HG02943 (cell line): ENCODE data around the gene ZBTB37.
"Not testable (repeated sequence)": the region's sequence is repeated elsewhere in the genome, so short reads cannot be mapped to it uniquely, and the experiment has no call there.

Experiments used
- ATAC-seq: cut with Tn5 transposase; IDR thresholded peaks from one replicate; pipeline ENCODE4 v1.9.1; 2021; ENCODE audit warnings: mild to moderate bottlenecking, low read depth, moderate library complexity; ENCODE audit not compliant: unreplicated experiment

The ZBTB37 gene

GRCh38 chr1:173900427-173900826 lies 32.2 kb downstream of the ZBTB37 start:
- ATAC-seq = no peak

GRCh38 chr1:173900992-173901391 lies 32.8 kb downstream of the ZBTB37 start:
- no peak for ATAC-seq

- ATAC-seq = no peak
Observed at GRCh38 chr1:173903827-173904531, 35.8 kb downstream of the ZBTB37 start.

GRCh38 chr1:173913111-173913510 lies 44.9 kb downstream of the ZBTB37 start:
- no peak for ATAC-seq

GRCh38 chr1:173914366-173914871 lies 46.2 kb downstream of the ZBTB37 start:
- no peak for ATAC-seq

GRCh38 chr1:173915596-173915995 lies 47.4 kb downstream of the ZBTB37 start:
- ATAC-seq = no peak

GRCh38 chr1:173916667-173917066 lies 48.5 kb downstream of the ZBTB37 start:
- no peak for ATAC-seq

DNA sequence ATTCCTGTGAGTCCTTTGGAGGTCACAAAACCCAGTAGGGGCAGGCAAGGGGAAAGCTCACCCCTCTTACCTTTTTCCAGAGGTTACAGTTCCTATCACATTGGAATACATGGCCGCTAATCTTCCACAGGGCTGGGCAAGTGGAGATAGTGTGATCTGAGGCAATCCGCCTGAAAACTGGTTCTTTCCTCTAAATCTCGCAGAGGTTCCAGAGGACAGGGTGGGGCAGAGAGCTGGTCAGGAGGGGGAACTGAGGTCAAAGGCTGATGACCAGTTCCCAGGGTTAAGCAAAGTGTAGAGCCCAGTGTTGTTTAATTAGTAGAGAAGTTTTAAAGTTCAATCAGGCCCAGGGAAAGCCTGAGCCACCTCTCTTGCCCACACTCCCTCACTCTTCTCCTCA lies 49.0 kb downstream of the ZBTB37 start, which contains the start of gene SERPINC1:
TSS of gene SERPINC1 (minus strand) at position 179 of the 400 bp plus-strand sequence. CDS start at position 111, 68 bp downstream.
- no peak for ATAC-seq

DNA sequence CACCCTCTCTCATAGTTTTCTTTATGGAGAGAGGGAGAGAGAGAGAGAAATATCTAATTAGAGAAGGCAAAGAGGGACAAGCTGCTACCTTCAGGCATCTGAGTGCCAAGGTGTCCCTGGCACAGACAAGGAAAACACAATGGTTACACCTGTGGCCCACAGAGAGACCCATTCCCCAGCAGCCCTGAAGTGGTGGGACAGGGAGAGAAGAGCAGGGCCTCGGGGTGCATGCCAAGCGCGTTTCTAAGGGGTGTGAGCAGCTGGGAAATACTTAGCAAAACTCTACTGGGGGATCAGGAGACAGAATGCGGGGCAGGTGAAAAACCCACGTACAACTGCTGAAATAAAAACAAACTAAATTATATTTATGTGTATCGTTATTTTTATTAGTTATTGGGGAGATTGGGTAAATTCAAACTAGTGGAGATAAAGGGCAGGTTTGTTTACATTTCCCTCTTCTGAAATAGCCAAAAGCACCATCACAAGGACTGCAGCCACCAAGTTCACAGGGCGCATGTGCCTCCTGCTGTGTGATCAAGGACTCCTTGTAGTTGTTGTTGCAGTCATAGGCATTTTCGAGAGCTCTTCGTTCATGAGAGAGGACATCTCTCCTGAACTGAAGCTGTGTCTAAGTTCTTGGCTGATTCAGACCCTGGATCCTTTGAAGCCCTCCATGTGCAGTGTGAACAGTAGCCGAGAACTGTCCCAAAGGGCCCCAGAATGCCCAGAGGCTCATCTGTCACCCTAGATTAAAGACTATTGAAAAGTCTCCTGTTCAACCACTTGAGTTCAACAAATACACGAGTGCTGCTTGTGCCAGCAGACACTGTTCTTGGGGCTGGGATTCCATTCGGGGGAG lies 49.7 kb downstream of the ZBTB37 start:
- no peak for ATAC-seq

GRCh38 chr1:173920861-173921260 lies 52.7 kb downstream of the ZBTB37 start:
- ATAC-seq = no peak

DNA sequence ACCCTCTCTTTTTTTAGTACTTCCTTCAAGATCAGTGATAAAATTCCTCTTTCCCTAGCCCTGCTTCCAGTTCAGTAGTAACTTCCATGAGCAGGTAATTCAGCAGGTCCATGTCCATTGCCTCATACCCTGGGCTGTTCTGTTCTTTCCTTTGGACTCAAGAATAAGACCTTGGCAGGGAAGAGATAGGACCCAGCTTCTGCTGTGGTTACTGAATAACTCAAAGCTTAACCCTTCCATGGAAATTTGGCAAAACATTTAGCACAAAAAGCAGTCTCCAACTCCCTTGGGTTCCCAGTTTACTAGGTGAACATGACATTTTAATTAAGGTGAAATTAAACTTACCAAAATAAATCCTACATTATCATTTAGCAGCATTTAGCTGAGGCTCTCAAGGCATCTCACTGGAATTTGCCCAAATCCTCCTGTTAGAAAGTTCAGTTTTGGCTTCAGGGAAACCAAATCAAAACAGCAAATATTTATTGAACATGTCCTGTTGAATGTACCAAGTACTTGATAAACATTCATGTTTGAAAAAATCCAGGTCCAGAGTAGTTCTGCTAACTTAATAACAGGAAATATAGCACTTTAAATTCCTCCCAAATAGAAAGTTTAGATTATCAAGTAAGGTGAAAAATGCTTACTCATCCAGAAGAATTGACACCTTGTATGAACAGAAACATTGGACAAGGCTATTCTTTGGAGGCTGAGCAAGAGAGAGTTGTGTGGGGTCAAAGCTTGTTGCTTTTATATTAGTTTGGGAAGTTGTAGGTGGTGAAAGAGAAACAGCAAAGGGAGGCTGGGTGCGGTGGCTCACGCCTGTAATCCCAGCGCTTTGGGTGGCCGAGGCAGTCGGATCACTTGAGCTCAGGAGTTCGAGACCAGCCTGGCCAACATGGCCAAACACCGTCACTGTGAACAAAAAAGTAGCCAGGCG lies 57.4 kb downstream of the ZBTB37 start:
- ATAC-seq = no peak

DNA sequence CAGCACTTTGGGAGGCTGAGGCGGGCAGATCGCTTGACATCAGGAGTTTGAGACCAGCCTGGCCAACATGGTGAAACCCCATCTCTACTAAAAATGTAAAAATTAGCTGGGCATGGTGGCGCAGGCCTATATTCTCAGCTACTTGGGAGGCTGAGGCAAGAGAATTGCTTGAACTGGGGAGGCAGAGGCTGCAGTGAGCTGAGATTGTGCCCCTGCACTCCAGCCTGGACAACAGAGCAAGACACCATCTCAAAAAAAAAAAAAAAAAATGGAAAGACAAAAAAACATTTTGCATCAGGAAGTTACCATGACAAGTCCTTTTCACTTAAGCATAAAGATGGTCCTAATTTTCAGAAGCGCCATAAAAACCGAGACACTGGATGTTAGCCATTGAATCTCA lies 62.4 kb downstream of the ZBTB37 start:
- not testable (repeated sequence) for ATAC-seq

DNA sequence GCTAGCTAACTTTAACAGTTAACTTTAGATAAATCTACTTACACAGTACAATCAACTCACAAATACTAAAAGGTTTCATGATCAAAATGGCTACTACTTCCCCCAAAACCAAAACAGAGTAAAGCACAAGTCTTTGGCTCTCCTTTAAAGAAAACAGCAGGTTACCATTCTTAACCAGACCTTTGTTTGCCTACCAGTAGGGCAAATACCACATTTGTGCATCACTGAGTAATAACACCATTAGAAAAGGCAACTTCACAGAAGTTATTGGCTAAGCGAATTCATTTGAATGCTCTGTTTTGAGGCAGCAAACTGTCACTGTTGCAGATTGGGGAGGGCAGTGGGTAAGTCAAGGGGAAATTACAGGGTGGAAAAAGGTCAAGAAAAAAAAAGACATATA lies 66.3 kb downstream of the ZBTB37 start:
- ATAC-seq = no peak

DNA sequence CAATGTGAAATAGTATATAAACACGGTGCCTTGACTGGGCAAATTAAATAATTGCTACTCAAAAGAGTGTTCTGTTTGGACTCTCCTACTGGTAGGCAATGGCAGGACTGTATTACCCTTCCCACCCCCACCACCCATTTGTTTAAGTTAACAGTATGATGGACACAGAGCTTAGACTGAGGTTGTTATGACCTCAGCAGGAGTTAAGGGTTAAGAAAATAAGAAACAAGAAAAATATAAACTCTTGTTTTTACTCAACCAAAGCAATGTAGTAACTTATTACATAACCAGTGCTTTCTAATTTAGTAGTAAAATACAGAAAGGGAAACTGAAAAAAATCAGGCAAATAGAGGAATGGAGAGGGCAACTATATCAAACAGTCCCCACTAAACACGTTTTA lies 68.9 kb downstream of the ZBTB37 start:
- no peak for ATAC-seq

- ATAC-seq = no peak
Observed at GRCh38 chr1:173946380-173946921, 78.3 kb downstream of the ZBTB37 start.

DNA sequence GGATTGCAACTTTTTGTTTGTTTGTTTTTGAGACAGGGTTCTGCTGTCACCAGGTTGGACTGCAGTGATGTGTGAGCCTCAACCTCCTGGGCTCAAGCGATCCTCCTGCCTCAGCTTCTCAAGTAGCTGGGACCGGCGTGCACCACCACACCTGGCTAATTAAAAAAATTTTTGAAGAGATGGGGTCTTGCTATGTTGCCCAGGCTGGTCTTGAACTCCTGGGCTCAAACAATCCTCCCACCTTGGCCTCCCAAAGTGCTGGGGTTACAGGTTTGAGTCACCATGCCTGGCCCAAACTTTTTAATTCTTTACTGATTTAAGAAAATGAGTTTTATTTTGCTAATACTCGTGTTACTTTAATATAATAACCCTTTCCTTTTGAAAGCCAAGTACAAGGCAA lies 80.4 kb downstream of the ZBTB37 start:
- no peak for ATAC-seq
